Measurements from ENCODE around the gene FOXRED2.

The FOXRED2 gene

GRCh38 chr22:36465232-36466021, 41.4 kb downstream of the FOXRED2 start:
- POLR2A ChIA-PET: interaction anchor here (0.7 to 11.0 kb wide), 4 partner anchors 10 to 136 kb away, joined by 3 to 172 read pairs (median 4); partner anchors contain the start of gene MYH9
- no peak overlapping the region for H3K4me3 ChIP-seq (ENCODE audit: low read depth, low read length)
- DNase-seq (ENCODE audit: low read depth, low spot score): peak; percentile 57
- CTCF ChIA-PET: interaction anchor here (0.9 to 8.8 kb wide), 3 partner anchors 28 to 164 kb away, joined by 3 to 123 read pairs (median 69); partner anchors contain the start of gene MYH9
- TF ChIP-seq CTCF (IDR thresholded peaks at IDR 0.05; ENCODE audit: insufficient read depth, low read length, missing control alignments): no peak

- no peak for DNase-seq (ENCODE audit: low read depth, low spot score)
- CTCF ChIA-PET: no interaction called here
- POLR2A ChIA-PET: interaction anchor here (0.6 to 11.0 kb wide), 3 partner anchors 9 to 86 kb away, joined by 3 to 172 read pairs (median 3); partner anchors contain the start of gene MYH9
- no peak for TF ChIP-seq CTCF (IDR thresholded peaks at IDR 0.05; ENCODE audit: insufficient read depth, low read length, missing control alignments)
- no peak overlapping the region for H3K4me3 ChIP-seq (ENCODE audit: low read depth, low read length)
Observed at GRCh38 chr22:36464715-36465231, 42.1 kb downstream of the FOXRED2 start.

- TF ChIP-seq CTCF (IDR thresholded peaks at IDR 0.05; ENCODE audit: insufficient read depth, low read length, missing control alignments): no peak
- DNase-seq (ENCODE audit: low read depth, low spot score): no peak
- ChIA-PET CTCF (no interaction called here), POLR2A (interaction anchor here (11.0 kb wide), 1 partner anchor 78 kb away, joined by 172 read pairs; the partner anchor contains the start of gene MYH9)
- H3K4me3 ChIP-seq (ENCODE audit: low read depth, low read length): no peak overlapping the region
Observed at GRCh38 chr22:36463783-36464184, 43.1 kb downstream of the FOXRED2 start.

GRCh38 chr22:36461665-36462649, 44.9 kb downstream of the FOXRED2 start:
- DNase-seq (ENCODE audit: low read depth, low spot score): peak; percentile 94
- no peak for TF ChIP-seq CTCF (IDR thresholded peaks at IDR 0.05; ENCODE audit: insufficient read depth, low read length, missing control alignments)
- H3K4me3 ChIP-seq (ENCODE audit: low read depth, low read length): no peak overlapping the region; the same call in 1 of the 2 replicates
- CTCF ChIA-PET: interaction anchor here (1.0 to 1.3 kb wide), 2 partner anchors 9 to 161 kb away, joined by 3 to 10 read pairs; no protein-coding TSS in a partner anchor
- POLR2A ChIA-PET: interaction anchor here (0.6 to 11.0 kb wide), 8 partner anchors 8 to 97 kb away, joined by 3 to 172 read pairs (median 4); partner anchors contain the start of gene MYH9

GRCh38 chr22:36460202-36460601, 46.6 kb downstream of the FOXRED2 start:
- ChIA-PET POLR2A (no interaction called here), CTCF (interaction anchor here (1.1 kb wide), 1 partner anchor 11 kb away, joined by 5 read pairs; no protein-coding TSS in a partner anchor)
- DNase-seq (ENCODE audit: low read depth, low spot score): no peak
- H3K4me3 ChIP-seq (ENCODE audit: low read depth, low read length): no peak overlapping the region
- TF ChIP-seq CTCF (IDR thresholded peaks at IDR 0.05; ENCODE audit: insufficient read depth, low read length, missing control alignments): no peak
